ENCODE data around the gene SVEP1. TPM values are rescaled to one million over a fixed set of nuclear protein-coding genes. Genes with fewer than 3 reads are reported as not detected.

Gene SVEP1
- total RNA-seq, 1 experiment from 2014 or later = 21.9 TPM

DNA sequence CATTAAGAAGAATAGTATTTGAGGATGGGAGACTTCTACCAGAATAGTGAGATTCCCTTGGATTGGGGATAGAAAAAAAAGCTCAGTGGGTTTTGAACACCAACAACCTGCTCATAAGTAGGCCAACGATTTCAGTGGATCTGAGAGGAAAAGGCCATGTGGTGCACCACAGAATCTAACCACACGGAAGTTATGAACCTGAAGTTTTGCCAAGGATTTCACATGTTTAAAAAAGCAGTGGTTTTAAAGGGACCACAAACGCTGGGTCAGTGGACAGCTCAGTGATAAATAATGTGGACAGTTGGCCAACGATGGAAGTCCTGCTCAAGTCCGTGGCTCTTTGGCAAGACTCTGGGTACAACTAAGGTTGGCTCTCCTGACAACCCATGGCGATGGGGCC, 134.6 kb downstream of the SVEP1 start:
- CTCF ChIA-PET = interaction anchor here (0.6 to 1.0 kb wide), 6 partner anchors 45 to 931 kb away, joined by 3 to 5 read pairs (median 4); partner anchors contain the start of gene SVEP1
- no peaks in the 10 kb centered on the region for H3K27me3 Mint-ChIP-seq (ENCODE audit: insufficient read depth, unreplicated experiment)

DNA sequence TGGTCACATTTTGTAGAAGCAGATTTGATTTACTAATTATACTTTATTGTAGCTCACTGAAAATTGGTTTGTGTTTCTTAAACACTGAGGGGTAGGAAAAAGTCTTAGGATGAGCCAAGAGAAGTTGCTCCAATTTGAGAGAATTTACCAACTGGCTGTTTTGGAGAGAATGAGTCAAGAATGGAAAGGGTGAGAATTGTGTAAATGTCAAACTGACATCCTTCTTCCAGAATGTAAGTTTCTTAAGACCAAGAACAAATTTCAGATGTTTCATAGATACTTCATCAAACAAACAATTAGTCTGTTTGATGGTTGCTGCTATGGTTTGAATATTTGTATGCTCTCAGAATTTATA, 135.7 kb downstream of the SVEP1 start:
- BruUV-seq (replicated peaks) = no TSS peak
- ChIA-PET POLR2A (no interaction called here), CTCF (no interaction called here)
- intact Hi-C loops (cut with micrococcal nuclease) = no loop called here
- Mint-ChIP-seq H3K9me3 (ENCODE audit: unreplicated experiment) (no peaks in the 10 kb centered on the region), H3K4me3 (ENCODE audit: unreplicated experiment) (peak overlapping the region; percentile 52), H3K27me3 (ENCODE audit: insufficient read depth, unreplicated experiment) (no peaks in the 10 kb centered on the region), H3K27ac (ENCODE audit: low read depth, unreplicated experiment) (peak overlapping the region; percentile 84), H3K36me3 (ENCODE audit: insufficient read depth, unreplicated experiment) (peaks cover 9% of the 10 kb centered on the region), H3K4me1 (ENCODE audit: insufficient read depth, unreplicated experiment) (peaks cover 32% of the 10 kb centered on the region)
- DNase-seq (ENCODE audit: unreplicated experiment) = peak; percentile 49
- TF ChIP-seq, protein P1, sequence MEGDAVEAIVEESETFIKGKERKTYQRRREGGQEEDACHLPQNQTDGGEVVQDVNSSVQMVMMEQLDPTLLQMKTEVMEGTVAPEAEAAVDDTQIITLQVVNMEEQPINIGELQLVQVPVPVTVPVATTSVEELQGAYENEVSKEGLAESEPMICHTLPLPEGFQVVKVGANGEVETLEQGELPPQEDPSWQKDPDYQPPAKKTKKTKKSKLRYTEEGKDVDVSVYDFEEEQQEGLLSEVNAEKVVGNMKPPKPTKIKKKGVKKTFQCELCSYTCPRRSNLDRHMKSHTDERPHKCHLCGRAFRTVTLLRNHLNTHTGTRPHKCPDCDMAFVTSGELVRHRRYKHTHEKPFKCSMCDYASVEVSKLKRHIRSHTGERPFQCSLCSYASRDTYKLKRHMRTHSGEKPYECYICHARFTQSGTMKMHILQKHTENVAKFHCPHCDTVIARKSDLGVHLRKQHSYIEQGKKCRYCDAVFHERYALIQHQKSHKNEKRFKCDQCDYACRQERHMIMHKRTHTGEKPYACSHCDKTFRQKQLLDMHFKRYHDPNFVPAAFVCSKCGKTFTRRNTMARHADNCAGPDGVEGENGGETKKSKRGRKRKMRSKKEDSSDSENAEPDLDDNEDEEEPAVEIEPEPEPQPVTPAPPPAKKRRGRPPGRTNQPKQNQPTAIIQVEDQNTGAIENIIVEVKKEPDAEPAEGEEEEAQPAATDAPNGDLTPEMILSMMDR (IDR thresholded peaks at IDR 0.05; ENCODE audit: unreplicated experiment) = no peak

More for the DNA sequence above, 134.6 kb downstream of the SVEP1 start:
- peak; percentile 51 for DNase-seq (ENCODE audit: unreplicated experiment)
- no TSS peak for BruUV-seq (replicated peaks)
- TF ChIP-seq, protein P1 (IDR thresholded peaks at IDR 0.05; ENCODE audit: unreplicated experiment) = no peak
- Mint-ChIP-seq H3K36me3 (ENCODE audit: insufficient read depth, unreplicated experiment) (peaks cover 9% of the 10 kb centered on the region), H3K9me3 (ENCODE audit: unreplicated experiment) (no peaks in the 10 kb centered on the region), H3K4me3 (ENCODE audit: unreplicated experiment) (no peak overlapping the region), H3K4me1 (ENCODE audit: insufficient read depth, unreplicated experiment) (peaks cover 31% of the 10 kb centered on the region), H3K27ac (ENCODE audit: low read depth, unreplicated experiment) (peak overlapping the region; percentile 84)
- intact Hi-C loops (cut with micrococcal nuclease) = no loop called here
- POLR2A ChIA-PET = interaction anchor here (0.6 to 1.5 kb wide), 2 partner anchors 16 to 188 kb away, joined by 3 to 4 read pairs; partner anchors contain the start of gene TXN

DNA sequence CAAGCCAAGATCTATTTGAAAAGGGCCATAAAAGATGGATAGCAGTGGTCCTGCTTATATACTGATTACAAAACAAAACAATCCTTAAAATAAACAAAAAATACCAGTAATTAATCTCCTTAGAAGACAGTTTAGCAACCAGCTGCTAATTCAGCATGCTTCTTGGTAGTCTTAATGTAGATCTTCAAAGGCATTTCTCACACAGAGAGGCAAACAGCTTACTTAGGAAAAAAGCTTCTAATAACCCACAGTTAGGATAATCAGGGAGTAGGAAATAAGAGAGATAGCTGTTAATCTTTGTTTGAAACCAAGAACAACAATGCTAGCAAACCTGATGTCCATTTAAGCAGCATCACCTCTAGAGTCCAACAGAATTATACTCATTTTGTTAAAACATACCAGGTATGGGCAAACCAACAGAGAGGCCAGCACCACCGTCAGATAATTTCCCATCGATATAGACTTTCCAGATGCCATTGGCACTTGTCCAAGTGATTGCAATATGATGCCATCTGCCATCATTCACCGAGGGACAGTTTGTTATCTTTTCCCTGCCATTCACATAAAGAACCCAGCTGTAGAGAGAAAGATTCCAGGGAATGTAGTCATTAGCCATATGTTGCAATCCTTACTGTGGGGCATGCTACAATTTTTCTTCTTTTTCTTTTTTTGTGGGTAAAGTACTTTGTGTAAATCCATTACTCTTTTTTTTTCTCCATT, 136.2 kb downstream of the SVEP1 start:
- BruUV-seq (replicated peaks) = no TSS peak
- ChIA-PET CTCF (interaction anchor here (0.6 to 0.8 kb wide), 3 partner anchors 45 to 260 kb away, joined by 3 read pairs; no protein-coding TSS in a partner anchor), POLR2A (interaction anchor here (0.6 to 1.0 kb wide), 3 partner anchors 8 to 599 kb away, joined by 3 to 4 read pairs (median 3); no protein-coding TSS in a partner anchor)
- DNase-seq (ENCODE audit: unreplicated experiment) = peak; percentile 73
- Mint-ChIP-seq H3K36me3 (ENCODE audit: insufficient read depth, unreplicated experiment) (peaks cover 9% of the 10 kb centered on the region), H3K9me3 (ENCODE audit: unreplicated experiment) (no peaks in the 10 kb centered on the region), H3K27me3 (ENCODE audit: insufficient read depth, unreplicated experiment) (no peaks in the 10 kb centered on the region), H3K4me1 (ENCODE audit: insufficient read depth, unreplicated experiment) (peaks cover 32% of the 10 kb centered on the region), H3K4me3 (ENCODE audit: unreplicated experiment) (peak overlapping the region; percentile 52), H3K27ac (ENCODE audit: low read depth, unreplicated experiment) (peak overlapping the region; percentile 84)
- intact Hi-C loops (cut with micrococcal nuclease) = no loop called here
- TF ChIP-seq, protein P1 (IDR thresholded peaks at IDR 0.05; ENCODE audit: unreplicated experiment) = no peak

DNA sequence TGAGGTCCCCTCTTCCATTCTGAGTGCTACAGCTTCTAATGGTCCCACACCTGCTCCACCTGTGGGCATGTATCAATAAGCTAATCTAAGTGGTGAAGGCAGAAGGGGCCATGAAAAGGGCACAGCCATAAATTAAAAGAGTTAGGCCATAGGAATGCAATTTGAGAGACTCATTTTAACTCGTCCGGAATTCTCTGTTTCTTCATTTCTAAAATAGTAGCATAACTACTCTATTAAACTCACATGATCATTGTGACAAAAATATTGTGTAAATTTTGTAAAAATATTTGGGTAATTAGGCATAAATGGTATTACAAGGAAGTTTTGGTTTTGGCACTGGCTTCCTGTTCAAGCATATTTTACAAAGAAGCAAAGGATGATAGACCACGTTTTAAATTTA, 138.7 kb downstream of the SVEP1 start:
- CTCF ChIA-PET = interaction anchor here (0.5 to 3.0 kb wide), 6 partner anchors 11 to 537 kb away, joined by 3 to 15 read pairs (median 4); no protein-coding TSS in a partner anchor
- Mint-ChIP-seq H3K4me3 (ENCODE audit: unreplicated experiment) (no peak overlapping the region), H3K27me3 (ENCODE audit: insufficient read depth, unreplicated experiment) (no peaks in the 10 kb centered on the region)

More for the DNA sequence above, 138.7 kb downstream of the SVEP1 start:
- Mint-ChIP-seq H3K27ac (ENCODE audit: low read depth, unreplicated experiment) (peak overlapping the region; percentile 55), H3K4me1 (ENCODE audit: insufficient read depth, unreplicated experiment) (peaks cover 32% of the 10 kb centered on the region), H3K36me3 (ENCODE audit: insufficient read depth, unreplicated experiment) (peaks cover 7% of the 10 kb centered on the region), H3K9me3 (ENCODE audit: unreplicated experiment) (no peaks in the 10 kb centered on the region)
- BruUV-seq (replicated peaks) = no TSS peak
- DNase-seq (ENCODE audit: unreplicated experiment) = no peak
- intact Hi-C loops (cut with micrococcal nuclease) = no loop called here
- TF ChIP-seq, protein P1 (IDR thresholded peaks at IDR 0.05; ENCODE audit: unreplicated experiment) = no peak
- POLR2A ChIA-PET = interaction anchor here (0.7 kb wide), 1 partner anchor 11 kb away, joined by 3 read pairs; no protein-coding TSS in a partner anchor

Measured in MCF 10A (cell line).